ENCODE measurements around the gene SPOCK1. TPM values are rescaled to one million over a fixed set of nuclear protein-coding genes. Genes with fewer than 3 reads are reported as not detected.

Gene SPOCK1
- polyA plus RNA-seq, 1 experiment = 76.0 TPM

DNA sequence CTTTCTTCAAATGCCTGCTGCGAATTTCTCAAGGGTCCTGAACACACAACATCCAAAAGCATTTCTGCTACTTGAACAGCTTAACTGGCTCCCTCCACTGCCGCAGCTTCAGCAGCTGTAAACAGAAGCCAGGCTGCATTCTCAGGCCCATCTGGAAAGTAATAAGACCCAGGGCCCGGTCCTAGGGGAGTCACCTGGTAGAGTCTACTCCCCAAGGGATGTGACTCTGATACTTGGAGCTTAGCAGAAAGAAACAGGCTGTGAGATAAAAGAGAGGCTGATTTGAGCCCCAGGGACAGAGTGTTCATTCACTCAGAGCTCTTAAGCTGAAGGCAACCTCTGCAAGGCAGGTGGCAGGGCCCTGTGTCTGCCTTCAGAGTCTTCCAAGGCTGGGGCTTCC, 356.8 kb downstream of the SPOCK1 start:
- ChIA-PET POLR2A (interaction anchor here (1.4 kb wide), 1 partner anchor 168 kb away, joined by 5 read pairs; no protein-coding TSS in a partner anchor), CTCF (interaction anchor here (0.8 to 0.9 kb wide), 2 partner anchors 77 to 340 kb away, joined by 3 read pairs; no protein-coding TSS in a partner anchor)
- TF ChIP-seq, protein P1, sequence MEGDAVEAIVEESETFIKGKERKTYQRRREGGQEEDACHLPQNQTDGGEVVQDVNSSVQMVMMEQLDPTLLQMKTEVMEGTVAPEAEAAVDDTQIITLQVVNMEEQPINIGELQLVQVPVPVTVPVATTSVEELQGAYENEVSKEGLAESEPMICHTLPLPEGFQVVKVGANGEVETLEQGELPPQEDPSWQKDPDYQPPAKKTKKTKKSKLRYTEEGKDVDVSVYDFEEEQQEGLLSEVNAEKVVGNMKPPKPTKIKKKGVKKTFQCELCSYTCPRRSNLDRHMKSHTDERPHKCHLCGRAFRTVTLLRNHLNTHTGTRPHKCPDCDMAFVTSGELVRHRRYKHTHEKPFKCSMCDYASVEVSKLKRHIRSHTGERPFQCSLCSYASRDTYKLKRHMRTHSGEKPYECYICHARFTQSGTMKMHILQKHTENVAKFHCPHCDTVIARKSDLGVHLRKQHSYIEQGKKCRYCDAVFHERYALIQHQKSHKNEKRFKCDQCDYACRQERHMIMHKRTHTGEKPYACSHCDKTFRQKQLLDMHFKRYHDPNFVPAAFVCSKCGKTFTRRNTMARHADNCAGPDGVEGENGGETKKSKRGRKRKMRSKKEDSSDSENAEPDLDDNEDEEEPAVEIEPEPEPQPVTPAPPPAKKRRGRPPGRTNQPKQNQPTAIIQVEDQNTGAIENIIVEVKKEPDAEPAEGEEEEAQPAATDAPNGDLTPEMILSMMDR (IDR thresholded peaks at IDR 0.05; ENCODE audit: low read depth, low read length) = no peak
- no peaks in the 10 kb centered on the region for H3K9me3 ChIP-seq (ENCODE audit: control insufficient read depth, insufficient read depth, low read length)
- DNase-seq (ENCODE audit: low read depth, low spot score) = no peak
- H3K4me3 ChIP-seq (ENCODE audit: low read depth, low read length) = peak overlapping the region; percentile 7; the same call in 1 of the 2 replicates
- H3K27ac ChIP-seq (ENCODE audit: low read depth, low read length) = peak overlapping the region; percentile 88
- no peaks in the 10 kb centered on the region for H3K27me3 ChIP-seq (ENCODE audit: control insufficient read depth, insufficient read depth, low read length)

DNA sequence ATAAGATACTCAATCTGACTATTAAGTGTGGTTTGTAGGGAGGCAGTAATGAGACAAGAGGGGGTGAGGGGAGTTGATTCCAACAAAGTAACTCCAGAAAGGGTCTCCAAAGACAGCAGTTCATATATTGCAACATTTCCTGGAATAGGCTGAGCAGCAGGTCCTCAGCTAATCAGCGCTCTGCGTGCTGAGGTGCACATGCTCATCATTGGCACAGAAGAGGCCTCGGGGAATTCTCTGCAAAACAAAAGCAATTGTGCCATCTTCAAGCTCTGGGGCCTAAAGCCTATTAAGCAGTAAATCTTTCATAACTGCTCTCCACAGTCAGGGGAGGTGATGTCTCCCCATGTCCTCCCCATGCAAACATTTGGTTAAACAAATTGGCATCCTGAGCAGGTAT, 357.3 kb downstream of the SPOCK1 start:
- no peaks in the 10 kb centered on the region for H3K27me3 ChIP-seq (ENCODE audit: control insufficient read depth, insufficient read depth, low read length)
- TF ChIP-seq, protein P1 (IDR thresholded peaks at IDR 0.05; ENCODE audit: low read depth, low read length) = no peak
- POLR2A ChIA-PET = no interaction called here
- CTCF ChIA-PET = interaction anchor here (0.9 kb wide), 1 partner anchor 339 kb away, joined by 3 read pairs; no protein-coding TSS in a partner anchor
- no peak for DNase-seq (ENCODE audit: low read depth, low spot score)
- H3K4me3 ChIP-seq (ENCODE audit: low read depth, low read length) = no peak overlapping the region
- H3K9me3 ChIP-seq (ENCODE audit: control insufficient read depth, insufficient read depth, low read length) = no peaks in the 10 kb centered on the region
- H3K27ac ChIP-seq (ENCODE audit: low read depth, low read length) = peak overlapping the region; percentile 88

DNA sequence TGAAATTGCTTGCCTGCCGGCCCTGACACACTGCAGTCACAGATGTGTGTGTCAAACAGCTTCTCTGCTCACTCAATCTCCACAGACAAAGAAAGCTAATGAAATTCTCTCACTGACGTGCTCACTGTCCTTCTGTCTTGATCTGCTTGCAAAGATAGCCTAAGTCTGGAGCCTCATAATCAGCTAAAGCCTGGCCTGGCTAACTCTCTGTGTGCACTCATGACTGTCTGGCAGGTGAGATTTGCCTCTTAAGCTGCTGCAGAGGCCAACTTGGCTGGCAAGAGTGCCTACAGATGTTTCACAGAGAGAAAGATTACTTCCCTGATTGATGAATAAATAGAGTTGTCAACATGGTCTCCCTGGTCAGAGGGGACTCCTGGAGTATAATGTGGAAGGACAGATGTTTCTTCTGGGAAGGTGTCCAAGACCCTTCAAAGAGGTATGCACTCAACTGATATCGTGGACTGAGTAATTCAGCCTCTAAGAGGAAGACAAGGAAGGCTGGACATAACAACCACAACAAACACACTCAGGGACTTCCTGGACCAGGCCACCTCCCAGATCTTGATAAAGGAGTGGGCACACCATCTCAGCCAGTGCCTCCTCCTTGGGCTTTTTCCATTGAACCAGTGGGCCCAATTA, 362.0 kb downstream of the SPOCK1 start:
- TF ChIP-seq, protein P1 (IDR thresholded peaks at IDR 0.05; ENCODE audit: low read depth, low read length) = no peak
- CTCF ChIA-PET = no interaction called here
- POLR2A ChIA-PET = no interaction called here
- no peak overlapping the region for H3K4me3 ChIP-seq (ENCODE audit: low read depth, low read length)
- DNase-seq (ENCODE audit: low read depth, low spot score) = no peak
- no peaks in the 10 kb centered on the region for H3K9me3 ChIP-seq (ENCODE audit: control insufficient read depth, insufficient read depth, low read length)
- H3K27me3 ChIP-seq (ENCODE audit: control insufficient read depth, insufficient read depth, low read length) = peaks cover 2% of the 10 kb centered on the region
- no peak overlapping the region for H3K27ac ChIP-seq (ENCODE audit: low read depth, low read length)

DNA sequence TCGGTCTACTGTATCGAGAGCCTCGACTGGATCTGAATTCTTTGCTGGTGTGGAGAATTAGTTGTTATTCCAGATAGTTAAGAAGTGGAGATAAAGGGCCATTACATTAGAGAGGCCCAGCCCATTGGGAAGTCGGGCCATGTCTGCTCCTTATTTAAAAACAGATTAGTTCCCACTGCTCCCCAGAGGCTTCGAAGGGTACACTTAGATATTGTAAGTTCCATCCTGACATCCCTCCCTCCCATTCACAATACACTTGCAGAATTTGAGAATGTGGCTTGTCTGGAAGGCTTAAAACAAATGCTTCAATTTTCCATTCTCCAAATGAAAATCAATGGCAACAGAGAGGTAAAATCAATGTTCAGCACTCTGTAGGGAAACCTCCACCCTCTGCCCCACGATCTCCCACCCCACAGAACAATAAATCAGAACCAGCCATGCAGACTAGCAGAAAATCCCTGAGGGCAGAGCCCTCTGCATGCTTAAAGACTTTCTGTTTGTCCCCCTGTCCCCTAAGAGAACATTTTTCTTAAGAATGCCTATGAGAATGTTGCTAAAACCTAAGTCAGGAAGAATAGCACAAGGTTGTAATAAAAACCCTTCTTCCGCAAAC, 364.1 kb downstream of the SPOCK1 start:
- Histone ChIP-seq H3K9me3 (ENCODE audit: control insufficient read depth, insufficient read depth, low read length) (no peaks in the 10 kb centered on the region), H3K4me3 (ENCODE audit: low read depth, low read length) (no peak overlapping the region), H3K27ac (ENCODE audit: low read depth, low read length) (no peak overlapping the region), H3K27me3 (ENCODE audit: control insufficient read depth, insufficient read depth, low read length) (peaks cover 2% of the 10 kb centered on the region)
- no peak for DNase-seq (ENCODE audit: low read depth, low spot score)
- ChIA-PET POLR2A (no interaction called here), CTCF (no interaction called here)
- TF ChIP-seq, protein P1 (IDR thresholded peaks at IDR 0.05; ENCODE audit: low read depth, low read length) = no peak

All from AG04450 (cell line).